NCI-H187 (cell line): ENCODE results near the gene IL1RAPL2.
"Not testable (repeated sequence)": the region's sequence is repeated elsewhere in the genome, so short reads cannot be mapped to it uniquely, and the experiment has no call there.

Experiments used
- DNase-seq, 2 experiments: peaks; one replicate each; lab custom pipeline; 2025; lab: John Stamatoyannopoulos, UW

Gene IL1RAPL2

DNA sequence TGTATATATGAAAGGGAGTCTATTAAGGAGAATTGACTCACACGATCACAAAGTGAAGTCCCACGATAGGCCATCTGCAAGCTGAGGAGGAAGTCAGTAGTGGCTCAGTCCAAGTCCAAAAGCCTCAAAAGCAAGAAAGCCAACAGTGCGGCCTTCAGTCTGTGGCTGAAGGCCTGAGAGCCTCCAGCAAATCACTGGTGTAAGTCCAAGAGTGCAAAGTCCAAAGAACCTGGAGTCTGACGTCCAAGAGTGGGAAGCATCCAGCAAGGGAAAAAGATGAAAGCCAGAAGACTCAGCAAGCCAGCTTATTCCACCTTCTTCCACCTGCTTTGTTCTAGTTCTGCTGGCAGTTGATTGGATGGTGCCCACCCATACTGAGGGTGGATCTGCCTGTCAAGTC, 104.1 kb downstream of the IL1RAPL2 start:
- no peak for DNase-seq

- DNase-seq = not testable (repeated sequence)
Measured at GRCh38 chrX:104677517-104677916, 111.5 kb downstream of the IL1RAPL2 start.

GRCh38 chrX:104679175-104679574, 113.2 kb downstream of the IL1RAPL2 start:
- DNase-seq = no peak

DNA sequence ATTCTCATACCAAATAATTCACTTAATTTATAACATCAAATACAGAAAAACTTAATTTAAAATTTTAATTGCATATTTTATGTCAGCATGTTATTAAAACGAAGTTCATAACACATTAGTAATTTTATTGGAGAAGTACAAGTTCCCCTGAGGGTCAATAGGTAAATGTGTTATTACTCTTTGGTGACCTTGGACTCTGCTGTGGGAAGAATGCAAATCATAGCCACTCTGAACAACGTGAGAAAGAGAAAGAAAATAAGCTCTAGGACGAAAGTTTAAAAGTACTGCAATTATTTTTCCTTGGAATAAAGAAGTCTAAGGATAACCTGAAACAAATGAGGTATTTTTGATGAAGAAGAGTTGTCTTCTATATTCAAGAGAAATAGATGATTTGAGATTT, 115.2 kb downstream of the IL1RAPL2 start:
- DNase-seq = no peak

GRCh38 chrX:104684077-104684476, 118.1 kb downstream of the IL1RAPL2 start:
- no peak for DNase-seq

DNA sequence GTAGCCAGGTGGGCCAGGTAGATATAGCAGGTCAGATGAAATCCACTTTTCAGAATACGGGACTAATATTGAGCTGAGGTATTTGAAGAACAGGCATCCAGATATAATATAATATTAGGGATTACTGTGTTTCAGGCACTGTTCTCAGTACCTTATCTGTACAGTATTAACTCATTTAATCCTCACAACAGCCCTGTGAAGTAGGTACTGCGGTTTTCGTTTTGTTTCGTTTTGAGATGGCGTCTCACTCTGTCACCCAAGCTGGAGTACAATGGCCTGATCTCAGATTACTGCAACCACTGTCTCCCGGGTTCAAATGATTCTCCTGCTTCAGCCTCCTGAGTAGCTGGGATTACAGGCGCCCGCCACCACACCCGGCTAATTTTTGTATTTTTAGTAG, 129.6 kb downstream of the IL1RAPL2 start:
- no peak for DNase-seq

- DNase-seq = no peak
Measured at GRCh38 chrX:104696667-104697066, 130.7 kb downstream of the IL1RAPL2 start.

DNA sequence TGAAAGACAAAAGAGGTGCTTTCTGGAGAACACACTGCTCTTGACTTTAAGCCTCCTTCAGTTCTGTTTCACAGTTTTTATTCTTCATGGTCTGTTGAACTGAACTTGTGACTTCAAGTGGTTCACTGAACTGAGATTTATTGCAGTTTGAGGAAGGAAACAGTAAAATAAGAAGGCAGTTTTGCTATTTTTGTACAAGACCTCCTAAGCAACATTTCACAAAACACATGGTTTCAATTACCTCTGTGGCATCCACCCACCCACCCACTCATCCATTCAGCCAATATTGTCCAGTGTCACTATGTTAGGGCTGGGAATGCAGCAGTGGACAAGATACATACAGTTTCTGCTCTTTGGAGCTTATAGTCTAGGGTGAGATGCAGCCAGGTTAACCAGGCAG, 131.3 kb downstream of the IL1RAPL2 start:
- DNase-seq = no peak

GRCh38 chrX:104707042-104707441, 141.0 kb downstream of the IL1RAPL2 start:
- DNase-seq = no peak

DNA sequence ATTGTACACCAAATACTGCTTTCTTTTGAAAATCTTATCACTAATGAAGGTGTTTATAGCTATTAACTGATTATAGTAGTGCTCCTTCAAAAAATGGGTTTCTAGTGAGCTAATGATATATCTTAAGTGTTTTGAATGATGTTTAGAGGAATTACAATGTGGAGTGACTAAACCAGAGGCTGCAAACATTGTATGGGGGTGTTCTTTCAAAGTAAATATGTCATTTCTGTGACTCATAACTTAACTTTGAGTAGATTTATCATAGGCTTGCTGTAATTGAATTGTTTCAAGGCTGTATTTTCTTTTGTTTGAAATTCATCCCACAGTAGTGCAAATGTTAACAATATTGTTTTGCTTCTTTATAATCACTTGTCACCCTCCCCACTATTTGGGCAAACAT, 141.6 kb downstream of the IL1RAPL2 start:
- DNase-seq = no peak

GRCh38 chrX:104712515-104712914, 146.5 kb downstream of the IL1RAPL2 start:
- no peak for DNase-seq

- DNase-seq = no peak
Measured at GRCh38 chrX:104721854-104722253, 155.9 kb downstream of the IL1RAPL2 start.

DNA sequence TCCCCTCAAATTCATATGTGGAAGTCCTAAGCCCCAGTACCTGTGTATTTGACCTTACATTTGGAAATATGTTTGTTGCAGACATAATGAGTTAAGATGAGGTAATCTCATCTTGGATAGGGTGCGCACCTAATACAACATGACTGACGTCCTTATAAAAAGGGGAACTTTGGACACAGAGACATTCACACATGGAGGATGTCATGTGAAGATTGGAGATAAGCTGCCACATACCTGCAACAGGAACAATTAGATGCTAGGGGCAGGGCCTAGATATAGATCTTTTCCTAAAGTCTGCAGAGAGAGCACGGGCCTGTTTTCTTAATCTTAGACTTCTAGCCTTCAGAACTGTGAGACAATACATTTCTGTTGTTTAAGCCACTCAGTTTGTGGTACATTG, 162.5 kb downstream of the IL1RAPL2 start:
- DNase-seq = no peak

- no peak for DNase-seq
Measured at GRCh38 chrX:104742355-104742754, 176.4 kb downstream of the IL1RAPL2 start.

DNA sequence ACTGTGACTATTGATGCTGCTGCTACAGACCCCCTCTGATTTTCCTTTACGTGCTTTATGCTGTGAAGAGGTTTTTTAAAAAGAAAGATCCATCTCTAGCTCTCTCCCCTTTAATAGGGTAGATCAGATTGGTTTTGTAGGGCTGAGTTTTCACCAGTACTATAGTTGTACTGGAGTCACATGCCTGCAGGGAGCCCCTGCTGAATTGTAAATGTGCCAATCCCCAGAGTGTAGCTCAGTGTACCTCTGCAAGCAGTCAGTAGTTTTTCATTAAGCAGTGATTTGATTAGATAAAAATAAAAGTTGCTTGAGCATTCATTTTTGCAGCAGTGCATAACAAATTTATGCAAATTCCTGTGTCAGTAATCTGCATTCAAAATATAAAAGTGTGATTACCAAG, 179.2 kb downstream of the IL1RAPL2 start:
- DNase-seq = no peak

DNA sequence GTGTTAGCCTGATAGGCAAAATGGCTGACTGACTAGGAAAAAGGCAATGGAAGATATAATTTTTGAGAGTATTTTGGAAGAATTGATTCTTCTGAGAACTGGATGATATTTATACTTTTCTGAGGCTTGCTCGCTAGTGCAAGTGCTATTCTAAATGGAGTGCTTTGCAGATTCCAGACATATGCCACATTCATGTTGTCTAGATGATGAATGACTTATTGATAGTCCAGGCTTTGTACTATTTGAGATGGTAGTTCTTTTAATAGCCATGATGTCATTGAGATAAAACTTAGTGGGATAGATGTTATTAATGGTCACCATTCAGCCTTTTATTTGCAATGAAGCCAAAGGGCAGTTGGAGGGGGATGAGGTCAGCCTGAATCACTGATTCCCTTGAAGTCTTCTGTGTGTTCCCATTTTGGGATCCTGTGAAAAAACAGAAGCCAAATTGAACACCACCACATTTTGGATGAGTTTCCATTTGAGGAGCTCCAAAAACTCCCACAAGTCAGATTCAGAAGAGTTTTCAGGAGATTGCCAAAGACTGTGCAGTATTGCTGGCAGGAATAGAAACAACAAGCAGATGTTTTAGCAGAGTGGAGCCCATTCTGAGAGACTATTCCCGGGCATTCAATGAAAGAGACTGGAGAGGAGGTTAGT, 184.1 kb downstream of the IL1RAPL2 start:
- DNase-seq = no peak

DNA sequence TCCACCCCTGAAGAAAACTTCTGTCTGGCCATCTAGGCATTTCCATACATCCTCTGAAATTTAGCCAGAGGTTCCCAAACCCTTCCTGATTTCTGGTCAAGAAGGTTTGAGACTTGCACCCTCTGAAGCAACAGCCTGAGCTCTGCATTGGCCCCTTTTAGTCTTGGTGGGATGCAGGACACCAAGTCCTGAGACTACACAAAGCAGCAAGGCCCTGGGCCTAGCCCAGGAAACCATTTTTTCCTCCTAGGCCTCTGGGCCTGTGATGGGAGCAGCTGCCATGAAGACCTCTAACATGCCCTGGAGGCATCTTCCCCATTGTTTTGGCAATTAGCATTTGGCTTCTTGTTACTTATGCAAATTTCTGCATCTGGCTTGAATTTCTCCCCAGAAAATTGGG, 196.6 kb downstream of the IL1RAPL2 start:
- DNase-seq = no peak

DNA sequence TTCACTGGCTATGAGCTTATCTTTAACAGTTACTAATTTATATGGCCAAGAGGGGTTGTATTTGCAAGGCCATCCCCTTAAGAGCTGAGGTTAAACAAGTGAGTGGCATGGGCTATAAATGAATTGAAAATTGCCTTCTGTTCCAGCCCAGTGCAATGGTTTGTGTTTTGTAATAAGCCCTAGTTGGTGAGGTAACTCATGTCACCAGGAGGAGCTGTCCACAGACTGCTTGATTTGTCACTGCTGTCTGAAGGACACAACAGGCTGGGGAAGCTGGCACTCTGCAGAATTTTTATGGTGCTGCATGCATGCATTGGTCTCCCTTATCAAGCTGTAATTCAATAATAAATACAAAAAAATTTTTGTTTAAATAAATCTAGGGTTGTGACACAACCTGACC, 223.8 kb downstream of the IL1RAPL2 start:
- no peak for DNase-seq

GRCh38 chrX:104795804-104796203, 229.8 kb downstream of the IL1RAPL2 start:
- DNase-seq = no peak

DNA sequence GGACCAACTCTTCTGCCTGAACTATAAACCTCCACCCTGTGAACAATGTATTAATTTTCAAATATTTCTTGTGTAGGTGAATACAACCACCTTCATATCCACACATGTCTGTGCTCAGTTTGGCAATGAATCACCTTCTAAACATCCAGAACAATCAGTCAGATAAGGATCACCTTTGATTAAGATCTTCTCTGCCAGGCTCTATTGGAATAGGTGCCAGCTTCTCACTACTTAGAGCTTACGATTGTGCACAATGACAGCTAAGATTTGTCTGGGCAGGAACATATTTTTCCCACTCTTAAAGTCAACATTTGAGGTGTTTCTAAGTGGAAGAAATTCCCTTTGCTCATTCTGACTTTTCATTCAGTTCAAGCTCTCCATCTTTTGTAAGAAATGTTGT, 237.2 kb downstream of the IL1RAPL2 start:
- DNase-seq = no peak

DNA sequence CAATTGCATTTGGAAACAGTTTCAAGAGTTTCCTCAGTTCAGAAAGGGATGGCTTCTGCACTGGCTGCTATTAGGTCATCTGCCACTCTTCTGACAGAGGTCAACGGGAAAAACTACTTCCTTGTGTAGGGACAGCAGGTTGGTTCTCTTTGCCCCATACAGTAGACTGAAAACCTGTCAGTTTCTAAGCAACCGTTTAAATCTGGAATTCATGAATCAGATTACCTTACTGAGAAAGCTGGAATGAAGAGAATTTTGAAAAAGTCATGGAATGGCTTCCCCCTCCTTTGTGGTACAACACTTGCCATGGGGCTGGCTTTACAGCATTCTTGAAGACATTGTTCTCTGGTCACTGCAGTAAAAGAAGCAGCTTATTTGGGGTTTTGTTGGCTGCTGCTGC, 240.3 kb downstream of the IL1RAPL2 start:
- DNase-seq = no peak

DNA sequence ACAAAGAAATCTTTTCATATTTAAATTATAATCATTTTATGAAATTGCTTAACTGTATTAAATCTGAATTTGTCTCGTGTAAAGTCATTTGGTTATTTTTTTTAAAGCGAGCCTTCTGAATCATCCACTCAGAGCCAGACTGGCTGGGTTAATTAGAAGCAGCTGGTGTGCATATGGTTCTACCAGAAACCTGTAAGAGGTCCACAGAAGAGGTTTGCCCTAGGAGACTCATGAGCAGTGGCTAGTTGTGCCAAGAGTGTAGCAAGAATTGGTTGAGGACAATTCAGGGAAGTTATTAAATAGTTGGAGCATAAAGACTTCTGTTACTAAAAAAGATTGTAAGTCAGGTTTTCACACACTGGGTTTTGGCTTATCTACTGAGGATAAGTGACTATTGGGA, 267.4 kb downstream of the IL1RAPL2 start:
- DNase-seq = no peak

DNA sequence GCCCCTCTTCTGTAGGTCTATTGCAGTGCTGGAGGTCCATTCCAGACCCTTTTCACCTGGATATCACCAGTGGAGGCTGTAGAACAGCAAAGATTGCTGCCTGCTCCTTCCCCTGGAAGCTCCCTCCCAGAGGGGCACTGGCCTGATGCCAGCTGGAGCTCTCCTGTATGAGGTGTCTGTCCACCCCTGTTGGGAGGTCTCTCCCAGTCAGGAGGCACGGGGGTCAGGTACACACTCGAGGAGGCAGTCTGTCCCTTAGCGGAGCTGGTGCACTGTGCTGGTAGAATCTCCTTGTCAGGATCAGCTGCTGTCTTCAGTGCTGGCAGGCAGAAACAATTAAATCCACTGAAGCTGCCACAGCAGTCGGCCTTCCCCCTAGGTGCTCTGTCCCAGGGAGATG, 276.6 kb downstream of the IL1RAPL2 start:
- no peak for DNase-seq

DNA sequence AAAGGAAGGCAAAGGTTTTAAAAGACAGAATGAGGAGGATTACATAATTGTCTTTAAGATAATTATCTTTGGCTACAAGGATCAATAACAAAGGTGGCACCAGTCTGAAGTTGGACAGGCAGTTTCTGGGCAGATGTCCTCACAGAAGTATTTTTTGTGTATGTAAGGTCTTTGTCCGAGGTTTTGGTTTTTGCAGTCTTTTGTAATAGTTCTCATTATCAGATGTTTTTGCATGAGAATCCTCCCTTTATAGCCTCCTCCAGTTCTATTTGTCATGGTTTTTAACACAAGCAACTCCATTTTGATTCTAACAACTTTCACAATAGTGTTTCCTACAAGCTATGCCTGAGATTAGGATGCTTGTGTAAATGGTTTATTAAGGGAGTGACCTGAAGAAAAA, 286.2 kb downstream of the IL1RAPL2 start:
- DNase-seq = no peak

GRCh38 chrX:104854188-104854587, 288.2 kb downstream of the IL1RAPL2 start:
- no peak for DNase-seq
